NCI-H460 (cell line): ENCODE results near the gene KRT5. TPM values are rescaled to one million over a fixed set of nuclear protein-coding genes. Genes with fewer than 3 reads are reported as not detected.

Experiments used
- total RNA-seq: library from RNA; depleted of rRNA; stranded (reverse); fragments of >200 nt; shearing (Covaris generic); gene quantifications from 2 replicates; pipeline ENCODE4 v1.2.3, GENCODE V29; 2014; rRNA removed

Gene KRT5
- total RNA-seq, 1 experiment from 2014 or later, result not detected

Other genes starting within 250 kb of the KRT5 start
- 0.78 and 0.92 TPM in 2 replicates for gene KRT86, start 245.7 kb downstream of the KRT5 start, total RNA-seq
- 40.6 and 54.3 TPM in 2 replicates for gene KRT81, start 228.9 kb downstream of the KRT5 start, total RNA-seq
- 1.4 and 1.7 TPM in 2 replicates for gene KRT83, start 199.0 kb downstream of the KRT5 start, total RNA-seq
- not detected in 2 replicates for gene KRT85, start 152.9 kb downstream of the KRT5 start, total RNA-seq
- not detected in 2 replicates for gene KRT84, start 134.7 kb downstream of the KRT5 start, total RNA-seq
- gene KRT82, start 114.1 kb downstream of the KRT5 start, total RNA-seq, result not detected in 2 replicates
- not detected in 2 replicates for gene KRT75, start 86.0 kb downstream of the KRT5 start, total RNA-seq
- not detected in 2 replicates for gene KRT6B, start 68.2 kb downstream of the KRT5 start, total RNA-seq
- gene KRT6C, start 46.6 kb downstream of the KRT5 start, total RNA-seq, result not detected in 2 replicates
- not detected in 2 replicates for gene KRT6A, start 27.1 kb downstream of the KRT5 start, total RNA-seq
- not detected in 2 replicates for gene KRT71, start 32.8 kb upstream of the KRT5 start, total RNA-seq
- not detected in 2 replicates for gene KRT74, start 53.4 kb upstream of the KRT5 start, total RNA-seq
- not detected in 2 replicates for gene KRT72, start 81.1 kb upstream of the KRT5 start, total RNA-seq
- not detected in 2 replicates for gene KRT73, start 98.2 kb upstream of the KRT5 start, total RNA-seq
- not detected in 2 replicates for gene KRT2, start 131.8 kb upstream of the KRT5 start, total RNA-seq
- not detected in 2 replicates for gene KRT1, start 160.0 kb upstream of the KRT5 start, total RNA-seq
- not detected in 2 replicates for gene KRT77, start 183.1 kb upstream of the KRT5 start, total RNA-seq